ENCODE measurements around the gene APBA1. TPM values are rescaled to one million over a fixed set of nuclear protein-coding genes. Genes with fewer than 3 reads are reported as not detected.
A peak's percentile ranks its signal among the peaks of the same experiment; 100 is the strongest.

APBA1 gene
- total and polyA plus RNA-seq, 4 donors = 0.95 to 8.1 (median 2.8) TPM

- Histone ChIP-seq H3K4me1 (ENCODE audit: control insufficient read depth in 5 of 5, insufficient read depth in 5 of 5, low read length in 5 of 5) (peaks cover 0 to 18% (median 12%) of the 10 kb centered on the region in 5 donors), H3K4me3 (no peak overlapping the region), H3K27ac (ENCODE audit: low read depth in 1 of 2, low read length in 1 of 2) (no peak overlapping the region), H3K36me3 (ENCODE audit: control insufficient read depth in 4 of 4, insufficient read depth in 4 of 4, low read length in 4 of 4) (no peaks in the 10 kb centered on the region), H3K9me3 (ENCODE audit: control insufficient read depth in 4 of 4, insufficient read depth in 3 of 4, low read length in 3 of 4) (no peaks in the 10 kb centered on the region), H3K9ac (ENCODE audit: insufficient read depth in 1 of 2, low read length in 2 of 2) (no peak overlapping the region), H3K27me3 (ENCODE audit: control insufficient read depth in 3 of 3, insufficient read depth in 3 of 3, low read length in 2 of 3) (no peaks in the 10 kb centered on the region)
- DNase-seq = no peak
- WGBS, 2 donors = 57 to 78% methylated on average over 4 of the region's 4 CpGs
- no peak for ATAC-seq (ENCODE audit: insufficient read depth, low FRiP score)
- TF ChIP-seq CTCF (IDR thresholded peaks at IDR 0.05; ENCODE audit: control extremely low read depth, extremely low read depth) = no peak
Observed at GRCh38 chr9:69678843-69679538, 6.8 kb upstream of the APBA1 start.

DNA sequence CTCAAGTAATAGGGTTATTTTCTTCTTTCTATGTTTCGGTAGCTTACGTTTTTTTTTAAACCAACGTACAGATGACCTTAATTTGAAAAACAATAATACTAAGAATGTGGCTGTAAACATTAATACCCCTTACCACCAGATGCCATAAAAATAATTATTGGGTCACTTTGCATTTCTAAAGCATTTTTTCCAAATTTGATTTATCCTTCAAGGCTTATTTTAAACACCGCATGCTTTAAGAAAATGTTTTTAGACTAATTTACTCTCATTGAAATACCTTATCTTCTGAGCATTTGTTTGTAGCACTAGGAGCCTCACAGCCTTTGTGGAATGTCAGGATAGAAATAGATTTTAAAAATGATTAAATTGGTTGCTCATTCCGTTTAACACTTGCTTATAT is 5.8 kb upstream of the APBA1 start:
- ATAC-seq (ENCODE audit: insufficient read depth, low FRiP score) = no peak
- H3K9ac ChIP-seq (ENCODE audit: insufficient read depth in 1 of 2, low read length in 2 of 2) = no peak overlapping the region

GRCh38 chr9:69675563-69675962 is 3.4 kb upstream of the APBA1 start:
- DNase-seq (no peak), ATAC-seq (ENCODE audit: insufficient read depth, low FRiP score) (no peak)
- peaks cover 0 to 34% (median 19%) of the 10 kb centered on the region in 5 donors for H3K4me1 ChIP-seq (ENCODE audit: control insufficient read depth in 5 of 5, insufficient read depth in 5 of 5, low read length in 5 of 5)
- H3K36me3 ChIP-seq (ENCODE audit: control insufficient read depth in 4 of 4, insufficient read depth in 4 of 4, low read length in 4 of 4) = no peaks in the 10 kb centered on the region
- H3K9ac ChIP-seq (ENCODE audit: insufficient read depth in 1 of 2, low read length in 2 of 2) = no peak overlapping the region
- peak overlapping the region in 1 of 2 donors; percentile 11 for H3K27ac ChIP-seq (ENCODE audit: low read depth in 1 of 2, low read length in 1 of 2)
- H3K9me3 ChIP-seq (ENCODE audit: control insufficient read depth in 4 of 4, insufficient read depth in 3 of 4, low read length in 3 of 4) = no peaks in the 10 kb centered on the region
- no peak for TF ChIP-seq CTCF (IDR thresholded peaks at IDR 0.05; ENCODE audit: control extremely low read depth, extremely low read depth)
- no peaks in the 10 kb centered on the region for H3K27me3 ChIP-seq (ENCODE audit: control insufficient read depth in 3 of 3, insufficient read depth in 3 of 3, low read length in 2 of 3)
- H3K4me3 ChIP-seq = no peak overlapping the region
- 77 to 93% methylated on average over 3 of the region's 3 CpGs for WGBS, 2 donors

More for the DNA sequence above, 5.8 kb upstream of the APBA1 start:
- no peaks in the 10 kb centered on the region for H3K9me3 ChIP-seq (ENCODE audit: control insufficient read depth in 4 of 4, insufficient read depth in 3 of 4, low read length in 3 of 4)
- WGBS, 2 donors = 87 to 90% methylated on average over 5 of the region's 5 CpGs
- no peak for TF ChIP-seq CTCF (IDR thresholded peaks at IDR 0.05; ENCODE audit: control extremely low read depth, extremely low read depth)
- no peaks in the 10 kb centered on the region for H3K27me3 ChIP-seq (ENCODE audit: control insufficient read depth in 3 of 3, insufficient read depth in 3 of 3, low read length in 2 of 3)
- peaks cover 0 to 27% (median 13%) of the 10 kb centered on the region in 5 donors for H3K4me1 ChIP-seq (ENCODE audit: control insufficient read depth in 5 of 5, insufficient read depth in 5 of 5, low read length in 5 of 5)
- no peak overlapping the region for H3K4me3 ChIP-seq
- DNase-seq = no peak
- no peaks in the 10 kb centered on the region for H3K36me3 ChIP-seq (ENCODE audit: control insufficient read depth in 4 of 4, insufficient read depth in 4 of 4, low read length in 4 of 4)
- H3K27ac ChIP-seq (ENCODE audit: low read depth in 1 of 2, low read length in 1 of 2) = no peak overlapping the region
